Fibroblast of peridontal ligament (primary cell): ENCODE results near the gene TECTA.

Source experiments
- DNase-seq: peaks from one replicate; pipeline ENCODE4 v3.0.0-alpha.2; 2010; ENCODE audit errors: extremely low read depth

TECTA gene, protein sequence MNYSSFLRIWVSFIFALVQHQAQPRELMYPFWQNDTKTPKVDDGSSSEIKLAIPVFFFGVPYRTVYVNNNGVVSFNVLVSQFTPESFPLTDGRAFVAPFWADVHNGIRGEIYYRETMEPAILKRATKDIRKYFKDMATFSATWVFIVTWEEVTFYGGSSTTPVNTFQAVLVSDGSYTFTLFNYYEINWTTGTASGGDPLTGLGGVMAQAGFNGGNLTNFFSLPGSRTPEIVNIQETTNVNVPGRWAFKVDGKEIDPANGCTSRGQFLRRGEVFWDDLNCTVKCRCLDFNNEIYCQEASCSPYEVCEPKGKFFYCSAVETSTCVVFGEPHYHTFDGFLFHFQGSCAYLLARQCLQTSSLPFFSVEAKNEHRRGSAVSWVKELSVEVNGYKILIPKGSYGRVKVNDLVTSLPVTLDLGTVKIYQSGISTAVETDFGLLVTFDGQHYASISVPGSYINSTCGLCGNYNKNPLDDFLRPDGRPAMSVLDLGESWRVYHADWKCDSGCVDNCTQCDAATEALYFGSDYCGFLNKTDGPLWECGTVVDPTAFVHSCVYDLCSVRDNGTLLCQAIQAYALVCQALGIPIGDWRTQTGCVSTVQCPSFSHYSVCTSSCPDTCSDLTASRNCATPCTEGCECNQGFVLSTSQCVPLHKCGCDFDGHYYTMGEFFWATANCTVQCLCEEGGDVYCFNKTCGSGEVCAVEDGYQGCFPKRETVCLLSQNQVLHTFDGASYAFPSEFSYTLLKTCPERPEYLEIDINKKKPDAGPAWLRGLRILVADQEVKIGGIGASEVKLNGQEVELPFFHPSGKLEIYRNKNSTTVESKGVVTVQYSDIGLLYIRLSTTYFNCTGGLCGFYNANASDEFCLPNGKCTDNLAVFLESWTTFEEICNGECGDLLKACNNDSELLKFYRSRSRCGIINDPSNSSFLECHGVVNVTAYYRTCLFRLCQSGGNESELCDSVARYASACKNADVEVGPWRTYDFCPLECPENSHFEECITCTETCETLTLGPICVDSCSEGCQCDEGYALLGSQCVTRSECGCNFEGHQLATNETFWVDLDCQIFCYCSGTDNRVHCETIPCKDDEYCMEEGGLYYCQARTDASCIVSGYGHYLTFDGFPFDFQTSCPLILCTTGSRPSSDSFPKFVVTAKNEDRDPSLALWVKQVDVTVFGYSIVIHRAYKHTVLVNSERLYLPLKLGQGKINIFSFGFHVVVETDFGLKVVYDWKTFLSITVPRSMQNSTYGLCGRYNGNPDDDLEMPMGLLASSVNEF (N-terminal part only)

GRCh38 chr11:121100943-121101342 lies at the start of gene TECTA:
TSS of gene TECTA (plus strand) at chr11:121101243. CDS start at chr11:121102666, 1,423 bp downstream.
- DNase-seq: no peak

DNA sequence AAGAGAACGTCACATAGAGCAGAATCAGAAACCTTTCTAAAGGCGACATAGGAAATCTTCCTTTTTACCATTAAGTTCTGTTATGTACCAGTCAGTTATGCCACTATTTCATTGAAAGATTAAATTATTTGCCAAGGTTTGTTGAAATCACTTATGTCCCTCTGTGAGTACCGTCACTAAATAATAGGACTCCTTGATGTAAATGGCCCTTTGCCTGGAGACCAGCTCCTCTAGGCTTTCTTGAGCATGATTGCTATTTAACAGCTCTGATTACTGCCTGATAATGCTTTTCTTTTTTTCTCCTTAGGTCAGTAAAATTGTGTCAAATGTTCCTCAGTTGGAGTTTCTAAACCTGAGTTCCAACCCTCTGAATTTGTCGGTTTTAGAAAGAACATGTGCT lies 47.8 kb upstream of the TECTA start:
- DNase-seq: no peak

- DNase-seq: no peak
Measured at GRCh38 chr11:121054266-121054665, 46.8 kb upstream of the TECTA start.

DNA sequence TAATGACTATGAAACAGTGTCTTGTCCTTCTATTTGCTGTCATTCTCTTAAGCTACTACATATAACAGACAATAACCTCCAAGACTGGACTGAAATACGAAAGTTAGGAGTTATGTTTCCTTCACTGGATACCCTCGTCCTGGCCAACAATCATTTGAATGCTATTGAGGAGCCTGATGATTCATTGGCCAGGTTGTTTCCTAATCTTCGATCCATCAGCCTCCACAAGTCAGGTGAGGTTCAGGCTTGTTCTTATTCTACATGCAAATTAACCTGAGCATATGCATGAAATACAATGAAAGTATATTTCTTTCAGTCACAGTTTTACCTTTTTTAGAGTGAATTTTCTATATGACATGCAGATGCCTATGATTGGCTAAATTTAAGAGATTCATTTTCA lies 46.0 kb upstream of the TECTA start:
- DNase-seq: no peak

- no peak for DNase-seq
Measured at GRCh38 chr11:121057922-121058321, 43.1 kb upstream of the TECTA start.

DNA sequence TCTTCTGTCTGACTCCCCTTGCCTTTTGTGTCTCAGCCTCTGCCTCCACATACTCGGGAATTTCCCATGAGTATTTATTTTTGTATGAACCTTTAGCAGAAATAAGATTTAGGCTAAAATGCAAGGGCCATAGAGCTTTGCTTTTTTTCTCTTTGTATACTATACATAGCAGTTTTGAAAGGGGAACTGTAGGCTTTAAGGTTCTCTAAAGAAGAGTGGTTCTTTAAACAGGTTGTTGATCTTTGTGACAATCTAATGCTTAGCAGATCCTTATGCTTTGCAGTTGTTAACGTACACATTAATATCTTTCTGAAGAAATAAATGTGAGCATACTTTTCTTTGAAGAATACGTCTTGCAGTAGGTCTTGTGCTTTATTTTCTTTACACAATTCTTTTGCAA lies 42.1 kb upstream of the TECTA start:
- no peak for DNase-seq

DNA sequence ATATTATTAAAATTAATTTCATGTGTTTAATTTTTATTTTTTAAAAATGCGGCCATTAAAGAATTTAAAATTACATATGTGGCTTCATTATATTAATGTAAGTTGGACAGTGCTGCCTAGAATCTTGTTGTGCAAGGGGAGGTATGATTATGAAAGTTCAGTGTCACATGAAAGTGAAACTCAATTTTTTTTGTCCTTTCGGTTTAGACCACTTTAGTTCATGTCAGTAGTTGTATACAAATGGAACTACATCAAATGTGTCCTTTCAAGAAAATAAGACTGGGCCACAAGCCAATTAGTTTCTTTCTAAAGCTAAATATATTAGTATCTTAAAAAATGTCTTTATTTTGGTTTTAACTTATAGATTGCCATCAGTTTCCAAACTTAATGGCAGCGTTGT lies 41.4 kb upstream of the TECTA start:
- DNase-seq: no peak

- peak; percentile 11 for DNase-seq
Measured at GRCh38 chr11:121063728-121064127, 37.3 kb upstream of the TECTA start.

DNA sequence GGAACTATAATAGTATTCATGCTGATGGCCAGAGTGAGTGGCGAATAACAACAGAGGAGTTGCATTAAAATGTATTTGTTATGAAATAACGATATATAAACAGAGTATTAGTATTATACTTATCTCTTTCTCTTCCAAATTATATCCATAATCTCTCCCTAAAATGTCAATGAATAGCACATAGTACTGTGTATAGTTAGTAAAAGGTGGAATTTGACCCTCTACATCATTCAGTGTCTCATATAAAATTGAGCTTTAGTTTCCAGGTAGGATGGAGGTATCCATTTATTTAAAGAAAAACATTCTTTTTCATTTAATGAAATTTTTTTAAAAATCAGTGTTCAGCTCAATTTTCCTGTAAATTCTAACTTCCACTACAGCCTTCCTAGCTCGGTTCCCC lies 34.4 kb upstream of the TECTA start:
- no peak for DNase-seq

DNA sequence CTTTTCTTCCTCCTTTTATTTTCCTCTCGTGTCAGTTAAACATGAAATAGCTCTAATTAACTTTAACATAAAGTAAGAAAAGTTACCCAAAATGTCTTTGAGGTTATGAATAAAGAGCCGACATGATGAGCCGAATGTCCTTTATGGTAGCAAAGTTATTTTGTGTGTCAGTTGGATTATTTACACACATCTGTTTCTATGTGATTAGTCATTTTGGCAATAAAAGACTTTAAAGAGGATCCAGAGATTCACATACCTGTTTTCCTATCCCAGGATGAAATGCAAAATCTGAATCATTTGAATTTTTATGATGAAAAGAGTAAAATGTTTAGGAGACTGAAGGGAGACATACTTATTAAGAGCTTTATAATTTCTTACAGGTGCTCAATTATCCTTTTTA lies 34.0 kb upstream of the TECTA start:
- no peak for DNase-seq

- DNase-seq: peak; percentile 79
Measured at GRCh38 chr11:121067453-121067852, 33.6 kb upstream of the TECTA start.

DNA sequence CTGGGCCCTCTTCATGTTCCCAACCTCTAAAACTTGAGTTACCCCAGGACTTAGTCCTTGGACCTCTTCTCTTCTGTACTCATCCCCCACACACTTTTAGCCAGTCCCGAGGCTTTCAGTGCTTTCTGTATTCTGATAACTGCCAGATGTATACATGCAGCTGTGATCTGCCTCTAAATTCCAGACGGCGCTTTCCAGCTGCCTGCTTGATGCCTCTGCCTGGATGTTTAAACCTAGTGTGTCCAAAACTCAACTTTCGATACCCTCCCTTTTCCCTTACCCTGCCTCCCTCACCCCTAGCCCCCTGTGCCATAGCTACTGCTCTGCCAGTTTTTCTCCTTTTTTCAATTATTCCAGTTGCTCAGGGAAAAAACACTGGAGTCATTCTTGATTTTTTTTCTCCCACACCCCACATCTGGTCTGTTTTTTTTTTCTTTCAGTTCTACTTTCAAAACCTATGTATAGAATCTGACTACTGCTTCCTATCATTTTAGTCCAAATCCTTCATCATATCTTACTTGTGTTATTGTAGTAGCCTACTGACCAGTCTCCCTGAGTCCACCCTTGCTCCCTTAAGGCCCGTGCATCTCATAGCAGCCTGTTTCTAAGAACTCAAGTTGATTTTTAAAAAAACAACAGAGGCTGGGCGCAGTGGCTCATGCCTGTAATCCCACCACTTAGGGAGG lies 32.9 kb upstream of the TECTA start:
- DNase-seq: peak; percentile 20

- DNase-seq: no peak
Measured at GRCh38 chr11:121068787-121069186, 32.3 kb upstream of the TECTA start.

GRCh38 chr11:121070951-121071845 lies 29.8 kb upstream of the TECTA start:
- peak; percentile 23 for DNase-seq

- DNase-seq: no peak
Measured at GRCh38 chr11:121071846-121072450, 29.1 kb upstream of the TECTA start.

DNA sequence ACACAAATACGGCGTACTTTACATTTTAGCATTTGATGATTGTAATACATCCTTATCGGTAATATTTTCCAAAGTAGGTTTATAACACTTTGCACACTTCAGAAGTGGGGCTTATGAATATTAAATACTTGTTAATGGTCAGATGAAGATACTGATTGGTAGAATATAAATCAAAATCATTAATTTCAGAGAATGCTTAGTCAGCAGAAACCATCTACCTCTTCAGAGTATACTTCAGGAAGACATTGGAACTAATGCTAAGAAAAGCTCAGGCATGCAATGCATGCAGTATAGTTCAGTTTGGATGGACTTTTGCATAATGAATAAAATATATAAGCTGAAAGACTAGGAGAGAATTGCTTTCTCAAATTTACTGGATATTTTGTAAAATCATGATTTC lies 19.7 kb upstream of the TECTA start:
- no peak for DNase-seq

GRCh38 chr11:121082219-121082618 lies 18.8 kb upstream of the TECTA start:
- DNase-seq: no peak

GRCh38 chr11:121082670-121083069 lies 18.4 kb upstream of the TECTA start:
- no peak for DNase-seq

DNA sequence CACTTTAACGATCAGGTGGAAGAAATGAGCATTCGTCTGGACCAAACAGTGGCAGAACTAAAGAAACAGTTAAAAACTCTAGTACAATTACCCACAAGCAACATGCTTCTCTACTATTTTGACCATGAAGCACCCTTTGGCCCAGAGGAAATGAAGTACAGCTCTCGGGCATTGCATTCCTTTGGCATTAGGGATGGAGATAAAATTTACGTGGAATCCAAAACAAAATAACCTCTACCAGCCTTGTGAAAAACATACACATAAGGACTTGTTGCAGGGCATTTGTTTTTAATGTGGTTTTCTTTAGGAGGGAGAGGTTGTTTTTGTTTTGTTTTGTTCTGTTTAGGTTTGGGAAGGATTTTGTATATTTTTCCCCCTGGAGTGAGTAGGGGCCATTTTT lies 14.2 kb upstream of the TECTA start:
- DNase-seq: no peak

- no peak for DNase-seq
Measured at GRCh38 chr11:121089566-121089965, 11.5 kb upstream of the TECTA start.
